Hematopoietic multipotent progenitor cell (in vitro differentiated cells): Measurements from ENCODE around the gene NPB. TPM values are rescaled to one million over a fixed set of nuclear protein-coding genes. Genes with fewer than 3 reads are reported as not detected.

Experiments used
- DNase-seq, 3 donors: peaks; one replicate each; pipeline ENCODE4 v3.0.0-alpha.2; 2011 to 2015; ENCODE audit warnings: low read depth in 2 of 3, low spot score in 2 of 3
- total RNA-seq: library from RNA; depleted of rRNA; stranded (reverse); fragments of >200 nt; gene quantifications from one replicate; pipeline ENCODE4 v1.2.3, GENCODE V29; 2012

The NPB gene
- total RNA-seq, 1 donor, result 0.54 TPM

- DNase-seq, result no peak
These were observed 3.8 kb upstream of the NPB start for GRCh38 chr17:81898029-81898866.

GRCh38 chr17:81898885-81899284 lies 3.2 kb upstream of the NPB start:
- DNase-seq, result no peak

DNA sequence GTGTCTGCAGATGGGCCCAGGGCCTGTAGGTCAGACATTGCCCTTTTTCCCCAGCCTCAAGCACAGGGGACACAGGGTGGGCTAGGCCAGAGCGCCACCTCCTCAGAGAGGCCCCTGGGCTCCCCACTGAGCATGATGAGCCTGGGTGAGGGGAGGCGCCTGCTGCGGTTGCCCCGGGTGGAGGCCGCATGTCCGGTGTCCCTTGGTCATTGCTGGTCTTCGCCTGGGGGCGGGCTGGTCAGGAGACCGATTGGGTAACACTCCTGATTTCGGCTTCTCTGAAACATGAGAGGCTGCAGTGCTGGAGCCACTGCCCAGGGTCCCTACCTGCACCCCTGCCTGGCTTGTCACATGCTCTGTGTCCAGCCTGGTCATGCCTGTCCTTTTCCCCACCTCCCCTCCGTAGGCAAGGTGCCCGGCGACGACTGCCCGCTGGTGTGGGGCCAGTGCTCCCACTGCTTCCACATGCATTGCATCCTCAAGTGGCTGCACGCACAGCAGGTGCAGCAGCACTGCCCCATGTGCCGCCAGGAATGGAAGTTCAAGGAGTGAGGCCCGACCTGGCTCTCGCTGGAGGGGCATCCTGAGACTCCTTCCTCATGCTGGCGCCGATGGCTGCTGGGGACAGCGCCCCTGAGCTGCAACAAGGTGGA lies 2.4 kb upstream of the NPB start:
- DNase-seq, result no peak

GRCh38 chr17:81900181-81900820 lies 1.7 kb upstream of the NPB start:
- no peak for DNase-seq

GRCh38 chr17:81901167-81902022 lies 643 bp upstream of the NPB start:
- no peak for DNase-seq

GRCh38 chr17:81902653-81903414 lies 796 bp downstream of the NPB start:
- no peak for DNase-seq

DNA sequence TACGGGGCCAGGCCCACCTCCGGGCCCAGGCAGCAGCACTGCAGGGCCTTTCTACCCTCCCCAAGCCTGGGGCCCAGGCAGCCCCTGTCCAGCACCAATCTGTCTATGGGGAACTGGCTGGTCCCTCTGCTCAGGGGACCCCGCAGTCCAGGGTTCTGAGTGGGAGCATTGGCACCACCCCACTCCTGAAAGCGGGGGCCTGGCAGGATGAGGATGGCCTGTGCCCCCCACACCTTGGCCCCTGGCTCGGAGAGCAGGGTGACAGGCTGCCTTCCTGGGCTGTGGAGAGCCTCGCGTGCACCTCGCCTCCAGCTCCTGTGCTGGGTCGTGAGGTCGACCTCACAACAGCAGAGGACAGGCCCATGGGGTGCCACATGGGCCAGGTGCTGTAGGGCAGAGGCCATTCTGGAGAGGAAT lies 1.4 kb downstream of the NPB start:
- DNase-seq, result no peak

- DNase-seq, result no peak
These were observed 2.0 kb downstream of the NPB start for GRCh38 chr17:81903896-81904599.

DNA sequence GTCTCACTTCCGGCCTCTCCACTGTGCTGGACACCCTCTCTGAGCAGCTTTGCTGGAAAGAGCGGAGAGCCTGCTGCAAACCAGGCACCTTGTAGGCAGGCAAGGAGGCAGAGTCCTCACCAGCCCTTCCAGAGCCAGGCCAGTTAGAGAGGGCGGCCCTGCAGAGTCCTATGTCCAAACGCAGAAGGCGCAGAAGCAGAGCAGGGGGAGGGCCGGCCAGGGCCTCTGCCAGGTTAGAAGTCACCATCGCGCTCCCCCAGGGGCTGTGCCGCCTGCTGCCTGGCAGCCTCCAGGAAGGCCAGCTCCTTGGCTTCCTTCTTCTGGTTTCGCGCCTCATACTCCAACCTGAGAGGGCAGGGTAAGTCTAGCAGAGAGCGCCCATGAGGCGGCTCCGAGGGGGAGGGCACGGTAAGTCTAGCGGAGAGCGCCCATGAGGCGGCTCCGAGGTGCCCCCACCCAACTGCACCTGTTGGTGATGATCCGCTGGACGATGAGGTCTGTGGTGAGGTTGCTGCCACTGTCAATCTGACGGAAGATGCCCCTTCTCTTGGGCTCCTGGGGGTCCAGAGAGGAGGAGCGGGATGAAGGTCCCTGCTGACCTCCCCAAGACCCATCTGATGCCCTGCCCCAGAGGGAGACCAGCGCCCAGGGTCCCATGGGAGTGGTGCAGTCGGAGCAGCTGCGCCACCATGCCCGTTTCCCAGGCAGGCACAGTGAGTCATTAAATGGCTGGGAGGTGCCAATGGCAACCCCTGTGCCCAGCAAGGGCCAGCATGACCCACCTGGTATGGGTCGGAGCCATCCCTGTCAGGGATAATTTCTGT lies 2.8 kb downstream of the NPB start:
- DNase-seq, result no peak

- no peak for DNase-seq
These were observed 3.4 kb downstream of the NPB start for GRCh38 chr17:81905424-81905875.

- DNase-seq, result no peak
These were observed 4.0 kb downstream of the NPB start for GRCh38 chr17:81905993-81906392.

DNA sequence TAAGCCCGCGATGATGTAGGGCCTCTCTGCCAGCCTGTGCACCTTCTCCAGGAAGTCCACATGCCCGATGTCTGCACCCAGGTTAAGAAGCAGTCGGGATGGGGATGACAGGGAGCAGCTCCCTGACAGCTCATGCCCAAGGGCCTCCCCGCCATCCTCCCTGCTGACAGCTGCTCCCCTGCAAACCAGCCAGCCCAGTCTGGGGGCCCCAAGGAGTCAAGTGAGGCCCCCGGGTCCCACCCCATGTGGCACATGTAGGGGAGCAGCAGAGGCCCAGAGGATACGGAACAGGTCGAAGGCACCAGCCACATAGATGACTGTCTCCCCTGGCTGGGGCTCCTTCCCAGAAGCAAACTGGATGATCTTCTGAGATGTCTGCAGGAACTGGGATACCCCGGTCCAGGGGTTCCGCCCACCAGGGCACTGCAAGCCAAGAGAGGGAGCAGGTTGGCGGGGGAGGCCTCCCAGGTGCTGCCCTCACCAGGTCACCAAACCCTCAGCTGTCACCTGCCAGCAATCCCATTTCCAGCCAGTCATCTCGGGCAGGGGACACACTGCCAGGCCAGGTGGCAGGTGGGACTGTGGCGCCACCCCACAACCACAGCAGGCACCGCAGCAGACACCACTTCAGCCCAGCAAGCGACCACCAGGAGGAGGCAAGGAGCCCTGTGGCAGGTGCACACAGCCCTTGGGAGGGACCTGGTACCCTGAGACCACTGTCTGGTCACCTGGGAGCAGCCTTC lies 4.6 kb downstream of the NPB start:
- DNase-seq, result no peak

DNA sequence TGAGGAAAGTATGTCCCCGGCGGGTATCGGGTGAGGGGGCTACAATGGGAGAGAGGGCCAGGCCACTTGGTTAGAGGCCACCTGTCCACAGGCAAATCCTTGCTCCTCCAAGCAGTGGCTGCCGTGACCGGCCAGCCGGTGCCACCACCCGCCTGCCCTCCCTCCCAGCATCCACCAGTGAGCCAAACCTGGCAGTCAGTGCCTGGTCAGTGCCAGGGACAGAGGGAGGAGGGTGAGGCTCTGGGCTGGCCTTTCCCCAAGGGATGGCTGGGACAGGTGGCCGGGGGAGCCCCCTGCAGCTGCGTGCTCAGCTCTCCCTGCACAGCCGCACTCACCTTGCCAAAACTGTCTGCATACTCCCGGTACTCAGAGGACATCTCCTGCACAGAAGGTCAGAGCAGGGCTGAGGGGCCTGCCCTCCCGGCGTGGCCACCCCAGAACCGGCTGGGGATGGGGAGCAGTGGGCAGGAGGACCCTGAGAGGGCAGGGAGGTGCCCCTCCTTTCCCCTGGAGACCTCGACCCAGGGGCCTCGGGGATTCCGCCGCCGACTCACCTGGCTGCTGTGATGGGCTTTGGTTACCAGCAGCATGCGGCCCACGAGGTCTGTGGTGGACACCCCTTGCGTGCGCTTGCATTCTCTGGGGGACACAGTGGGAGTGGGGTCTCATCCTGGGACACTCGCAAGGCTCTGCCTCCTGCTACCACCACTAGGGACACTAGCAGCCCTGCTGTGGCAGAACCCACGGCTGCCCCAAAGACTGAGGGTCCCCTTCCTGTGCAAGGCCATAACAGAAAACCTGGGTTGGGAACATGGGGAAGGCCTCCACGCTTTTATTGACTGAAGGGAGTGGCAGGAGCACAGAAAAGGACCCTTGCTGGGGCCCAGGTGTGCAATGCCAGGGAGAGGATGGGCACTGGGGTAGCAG lies 5.4 kb downstream of the NPB start:
- DNase-seq, result no peak

DNA sequence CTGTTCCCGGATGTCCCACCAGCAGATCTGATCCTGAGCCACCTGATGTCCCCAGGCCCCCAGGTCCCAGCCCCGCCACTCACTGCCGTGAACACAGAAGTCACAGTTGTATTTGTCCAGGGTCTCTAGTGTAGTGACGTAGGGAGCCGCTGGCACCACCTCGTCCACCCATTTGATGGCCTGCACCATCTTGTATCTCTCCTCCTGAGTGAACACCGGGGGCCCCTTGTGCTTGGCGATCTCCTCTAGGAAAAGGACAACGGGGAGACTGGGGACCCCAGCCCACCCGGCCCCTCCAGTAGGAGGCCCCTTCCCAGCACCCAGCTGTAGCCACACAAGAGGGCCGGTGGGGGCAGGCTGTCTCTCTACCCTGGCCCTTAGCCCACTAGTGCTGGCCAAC lies 6.8 kb downstream of the NPB start:
- no peak for DNase-seq

GRCh38 chr17:81909231-81909630 lies 7.2 kb downstream of the NPB start:
- no peak for DNase-seq

- no peak for DNase-seq
These were observed 8.2 kb downstream of the NPB start for GRCh38 chr17:81909966-81910839.
